ENCODE data around the gene SACM1L. TPM values are rescaled to one million over a fixed set of nuclear protein-coding genes. Genes with fewer than 3 reads are reported as not detected.

Gene SACM1L
- total and polyA plus RNA-seq, 2 of the 13 experiments (the other 11 are each of a cell fraction or from before 2014, with no cell fraction given), result 15.1 to 27.8 TPM

DNA sequence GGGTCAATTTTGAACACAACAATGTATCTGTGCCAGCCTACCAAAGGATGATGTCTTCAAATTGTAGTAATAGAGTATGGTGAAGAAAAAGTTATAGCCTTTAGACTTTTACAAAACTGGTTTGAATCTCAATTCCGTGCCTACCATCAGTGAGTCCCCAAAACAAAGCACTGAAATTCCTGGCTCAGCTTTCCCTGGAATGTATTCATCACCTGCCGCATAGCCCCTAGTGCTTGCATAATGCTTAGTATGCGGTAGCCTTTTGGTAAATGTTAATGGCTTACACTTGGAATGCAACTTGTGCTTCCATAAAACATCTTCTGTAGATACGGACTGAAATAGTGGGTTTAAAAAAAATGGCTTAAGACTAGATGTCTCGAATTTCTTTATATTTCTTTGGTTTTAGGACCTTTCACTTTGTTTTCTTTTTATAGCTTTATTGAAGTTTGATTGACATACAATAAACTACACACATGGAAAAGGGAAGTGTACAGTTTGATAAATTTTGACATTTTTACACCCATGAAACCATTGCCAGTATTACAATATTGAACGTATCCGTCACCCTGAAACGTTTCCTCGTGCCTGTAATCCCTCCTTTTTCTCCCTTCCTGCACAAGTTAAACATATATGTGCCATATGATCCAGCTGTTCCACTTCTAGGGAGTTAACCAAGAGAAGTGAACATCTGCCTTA lies 12.1 kb downstream of the SACM1L start:
- peaks cover 49% of the 10 kb centered on the region for H3K79me2 ChIP-seq (ENCODE audit: insufficient read depth, low read length)
- intact Hi-C loops (cut with micrococcal nuclease; ENCODE audit: unreplicated experiment) (no loop called here), in situ Hi-C loops (cut with HindIII; ENCODE audit: extremely low pct_ligation_motif_present, low pct_unique_long_range_greater_than_20kb) (no loop called here)
- no TSS peak for BruUV-seq (replicated peaks)
- H3K36me3 ChIP-seq (replicated peaks in 1 of 2; ENCODE audit: control insufficient read depth in 1 of 2, insufficient read depth in 2 of 2, low read length in 2 of 2), result peaks cover 0 to 27% of the 10 kb centered on the region in 2 experiments; a peak in 4 of 5 replicates
- H4K20me1 ChIP-seq (ENCODE audit: insufficient read depth, low read length), result no peaks in the 10 kb centered on the region
- FAIRE-seq, result no peak
- no peaks in the 10 kb centered on the region for H3K27me3 ChIP-seq (ENCODE audit: control insufficient read depth in 1 of 2, insufficient read depth in 2 of 2, low read length in 2 of 2)
- no peak overlapping the region for H2AFZ ChIP-seq (ENCODE audit: low read length)
- no peak overlapping the region for H3K27ac ChIP-seq (ENCODE audit: extremely low read length, insufficient read depth, low read length)
- POLR2A ChIA-PET, result no interaction called here
- no peak overlapping the region for H3K4me2 ChIP-seq (ENCODE audit: low read depth, low read length)
- DNase-seq (ENCODE audit: low spot score), result no peak
- no peak overlapping the region for H3K4me3 ChIP-seq (replicated peaks in 1 of 3; ENCODE audit: insufficient read depth in 1 of 3, low read depth in 2 of 3, low read length in 3 of 3)
- H3K9me3 ChIP-seq (ENCODE audit: low read length), result no peaks in the 10 kb centered on the region
- H3K4me1 ChIP-seq (ENCODE audit: insufficient read depth, low read length), result no peaks in the 10 kb centered on the region
- WGBS (ENCODE audit: low lambda C conversion rate), result 96% methylated on average over 9 of the region's 9 CpGs
- CTCF ChIA-PET (ENCODE audit: low intra/inter-chr PET ratio, low total read pairs), result no interaction called here
- ATAC-seq, result no peak
- H3K9ac ChIP-seq (ENCODE audit: insufficient read depth, low read depth, low read length), result no peak overlapping the region
- TF ChIP-seq, protein P1, sequence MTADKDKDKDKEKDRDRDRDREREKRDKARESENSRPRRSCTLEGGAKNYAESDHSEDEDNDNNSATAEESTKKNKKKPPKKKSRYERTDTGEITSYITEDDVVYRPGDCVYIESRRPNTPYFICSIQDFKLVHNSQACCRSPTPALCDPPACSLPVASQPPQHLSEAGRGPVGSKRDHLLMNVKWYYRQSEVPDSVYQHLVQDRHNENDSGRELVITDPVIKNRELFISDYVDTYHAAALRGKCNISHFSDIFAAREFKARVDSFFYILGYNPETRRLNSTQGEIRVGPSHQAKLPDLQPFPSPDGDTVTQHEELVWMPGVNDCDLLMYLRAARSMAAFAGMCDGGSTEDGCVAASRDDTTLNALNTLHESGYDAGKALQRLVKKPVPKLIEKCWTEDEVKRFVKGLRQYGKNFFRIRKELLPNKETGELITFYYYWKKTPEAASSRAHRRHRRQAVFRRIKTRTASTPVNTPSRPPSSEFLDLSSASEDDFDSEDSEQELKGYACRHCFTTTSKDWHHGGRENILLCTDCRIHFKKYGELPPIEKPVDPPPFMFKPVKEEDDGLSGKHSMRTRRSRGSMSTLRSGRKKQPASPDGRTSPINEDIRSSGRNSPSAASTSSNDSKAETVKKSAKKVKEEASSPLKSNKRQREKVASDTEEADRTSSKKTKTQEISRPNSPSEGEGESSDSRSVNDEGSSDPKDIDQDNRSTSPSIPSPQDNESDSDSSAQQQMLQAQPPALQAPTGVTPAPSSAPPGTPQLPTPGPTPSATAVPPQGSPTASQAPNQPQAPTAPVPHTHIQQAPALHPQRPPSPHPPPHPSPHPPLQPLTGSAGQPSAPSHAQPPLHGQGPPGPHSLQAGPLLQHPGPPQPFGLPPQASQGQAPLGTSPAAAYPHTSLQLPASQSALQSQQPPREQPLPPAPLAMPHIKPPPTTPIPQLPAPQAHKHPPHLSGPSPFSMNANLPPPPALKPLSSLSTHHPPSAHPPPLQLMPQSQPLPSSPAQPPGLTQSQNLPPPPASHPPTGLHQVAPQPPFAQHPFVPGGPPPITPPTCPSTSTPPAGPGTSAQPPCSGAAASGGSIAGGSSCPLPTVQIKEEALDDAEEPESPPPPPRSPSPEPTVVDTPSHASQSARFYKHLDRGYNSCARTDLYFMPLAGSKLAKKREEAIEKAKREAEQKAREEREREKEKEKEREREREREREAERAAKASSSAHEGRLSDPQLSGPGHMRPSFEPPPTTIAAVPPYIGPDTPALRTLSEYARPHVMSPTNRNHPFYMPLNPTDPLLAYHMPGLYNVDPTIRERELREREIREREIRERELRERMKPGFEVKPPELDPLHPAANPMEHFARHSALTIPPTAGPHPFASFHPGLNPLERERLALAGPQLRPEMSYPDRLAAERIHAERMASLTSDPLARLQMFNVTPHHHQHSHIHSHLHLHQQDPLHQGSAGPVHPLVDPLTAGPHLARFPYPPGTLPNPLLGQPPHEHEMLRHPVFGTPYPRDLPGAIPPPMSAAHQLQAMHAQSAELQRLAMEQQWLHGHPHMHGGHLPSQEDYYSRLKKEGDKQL (CRISPR knock-in tag; IDR thresholded peaks at IDR 0.05; ENCODE audit: low read depth), result no peak
- TF ChIP-seq, protein P2, sequence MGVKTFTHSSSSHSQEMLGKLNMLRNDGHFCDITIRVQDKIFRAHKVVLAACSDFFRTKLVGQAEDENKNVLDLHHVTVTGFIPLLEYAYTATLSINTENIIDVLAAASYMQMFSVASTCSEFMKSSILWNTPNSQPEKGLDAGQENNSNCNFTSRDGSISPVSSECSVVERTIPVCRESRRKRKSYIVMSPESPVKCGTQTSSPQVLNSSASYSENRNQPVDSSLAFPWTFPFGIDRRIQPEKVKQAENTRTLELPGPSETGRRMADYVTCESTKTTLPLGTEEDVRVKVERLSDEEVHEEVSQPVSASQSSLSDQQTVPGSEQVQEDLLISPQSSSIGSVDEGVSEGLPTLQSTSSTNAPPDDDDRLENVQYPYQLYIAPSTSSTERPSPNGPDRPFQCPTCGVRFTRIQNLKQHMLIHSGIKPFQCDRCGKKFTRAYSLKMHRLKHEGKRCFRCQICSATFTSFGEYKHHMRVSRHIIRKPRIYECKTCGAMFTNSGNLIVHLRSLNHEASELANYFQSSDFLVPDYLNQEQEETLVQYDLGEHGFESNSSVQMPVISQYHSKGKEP (CRISPR knock-in tag; IDR thresholded peaks at IDR 0.05), result no peak
- TF ChIP-seq SRSF1 (optimal IDR thresholded peaks at IDR 0.05; ENCODE audit: low read depth, low read length), result no peak
- TF ChIP-seq, protein P3, sequence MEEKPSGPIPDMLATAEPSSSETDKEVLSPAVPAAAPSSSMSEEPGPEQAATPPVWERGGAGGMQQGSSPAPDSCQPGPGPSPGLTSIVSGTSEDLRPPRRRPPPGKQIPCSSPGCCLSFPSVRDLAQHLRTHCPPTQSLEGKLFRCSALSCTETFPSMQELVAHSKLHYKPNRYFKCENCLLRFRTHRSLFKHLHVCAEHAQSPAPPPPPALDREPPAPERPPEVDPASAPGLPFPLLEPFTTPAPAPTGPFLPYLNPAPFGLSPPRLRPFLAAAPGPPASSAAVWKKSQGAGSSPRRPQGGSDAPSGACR (CRISPR knock-in tag; IDR thresholded peaks at IDR 0.05), result no peak
- TF ChIP-seq U2AF1 (optimal IDR thresholded peaks at IDR 0.05; ENCODE audit: low read depth, low read length), result no peak
- no peak for TF ChIP-seq STAT5B (CRISPR knock-in tag; IDR thresholded peaks at IDR 0.05)
- TF ChIP-seq GABPB1 (CRISPR knock-in tag; IDR thresholded peaks at IDR 0.05), result no peak
- no peak for TF ChIP-seq HMG20A (CRISPR knock-in tag; IDR thresholded peaks at IDR 0.05; ENCODE audit: borderline replicate concordance)
- no peak for TF ChIP-seq ZNF614 (CRISPR knock-in tag; IDR thresholded peaks at IDR 0.05; ENCODE audit: borderline replicate concordance)
- no peak for TF ChIP-seq CBX1 (IDR thresholded peaks at IDR 0.05; ENCODE audit: low read depth)
- TF ChIP-seq ZNF510 (CRISPR knock-in tag; IDR thresholded peaks at IDR 0.05; ENCODE audit: low read depth), result no peak
